ENCODE measurements around the gene CFAP91.
"Not testable (repeated sequence)": the region's sequence is repeated elsewhere in the genome, so short reads cannot be mapped to it uniquely, and the experiment has no call there.

The CFAP91 gene

DNA sequence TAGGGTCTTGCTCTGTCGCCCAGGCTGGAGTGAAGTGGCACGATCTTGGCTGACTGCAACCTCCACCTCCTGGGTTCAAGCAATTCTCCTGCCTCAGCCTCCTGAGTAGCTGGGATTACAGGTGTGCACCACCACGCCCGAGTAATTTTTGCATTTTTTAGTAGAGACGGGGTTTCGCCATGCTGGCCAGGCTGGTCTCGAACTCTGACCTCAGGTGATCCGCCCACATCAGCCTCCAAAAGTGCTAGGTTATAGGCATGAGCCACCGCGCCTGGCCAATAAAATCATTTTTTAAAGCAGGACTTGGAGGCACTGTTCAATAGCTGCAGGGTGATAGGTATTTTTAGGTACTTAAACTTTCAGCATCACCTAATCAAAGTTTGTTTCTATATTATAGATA is 24.6 kb upstream of the CFAP91 start:
- DNase-seq, result not testable (repeated sequence)

DNA sequence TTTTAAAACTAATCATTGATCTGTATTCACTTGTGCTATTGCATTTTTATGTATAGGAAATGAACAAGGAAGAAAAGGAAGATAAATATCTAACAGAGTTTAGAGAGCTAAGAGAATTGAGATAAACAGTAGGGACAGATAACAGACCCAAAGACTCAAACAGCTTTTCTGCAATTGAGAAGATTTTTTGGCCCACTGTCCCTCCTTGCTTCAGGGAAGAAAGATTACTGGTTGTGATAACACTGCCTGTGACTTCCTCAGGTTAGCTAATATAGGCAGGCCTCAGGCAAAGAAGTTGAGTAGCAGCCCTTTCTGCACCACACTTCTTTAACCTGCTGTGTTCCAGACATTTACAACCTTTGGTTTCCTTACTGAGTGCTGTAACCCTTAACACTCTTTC is 22.9 kb upstream of the CFAP91 start:
- no peak for DNase-seq

DNA sequence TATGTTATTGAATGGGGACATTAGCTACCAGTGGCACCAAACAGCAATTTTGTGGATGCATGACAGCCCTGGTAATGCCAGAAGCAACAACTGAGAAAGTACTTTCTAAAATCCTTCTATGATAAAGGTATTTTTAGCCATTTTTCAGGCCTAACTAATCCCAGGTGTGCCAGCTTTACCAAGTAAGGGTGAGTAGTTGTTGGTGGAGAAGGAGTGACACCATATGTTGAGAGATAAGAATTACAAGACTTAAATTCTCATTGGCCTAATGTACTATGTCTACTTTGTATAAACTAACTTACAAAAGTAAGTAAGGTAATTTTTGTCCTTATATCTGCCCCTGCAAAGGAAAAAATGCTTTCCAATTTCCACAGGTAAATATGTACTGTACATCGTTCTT is 21.5 kb upstream of the CFAP91 start:
- no peak for DNase-seq

DNA sequence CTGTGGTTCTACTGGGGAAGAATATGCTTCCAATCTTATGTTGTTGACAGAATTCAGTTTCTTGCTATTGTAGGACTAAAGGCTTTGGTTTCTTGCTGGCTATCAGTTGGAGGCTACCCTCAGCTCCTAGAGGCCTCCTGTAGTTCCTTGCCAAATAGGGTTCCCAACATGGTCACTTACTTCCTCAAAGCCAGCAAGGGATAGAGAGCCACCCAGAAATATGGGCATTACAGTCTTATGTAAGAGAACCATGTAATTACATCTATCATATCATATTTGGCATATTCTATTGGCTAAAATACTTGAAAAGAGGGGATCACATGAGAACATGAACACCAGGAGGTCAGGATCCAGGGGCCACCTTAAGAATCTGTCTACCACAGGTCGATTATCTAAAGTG is 19.4 kb upstream of the CFAP91 start:
- DNase-seq, result no peak

DNA sequence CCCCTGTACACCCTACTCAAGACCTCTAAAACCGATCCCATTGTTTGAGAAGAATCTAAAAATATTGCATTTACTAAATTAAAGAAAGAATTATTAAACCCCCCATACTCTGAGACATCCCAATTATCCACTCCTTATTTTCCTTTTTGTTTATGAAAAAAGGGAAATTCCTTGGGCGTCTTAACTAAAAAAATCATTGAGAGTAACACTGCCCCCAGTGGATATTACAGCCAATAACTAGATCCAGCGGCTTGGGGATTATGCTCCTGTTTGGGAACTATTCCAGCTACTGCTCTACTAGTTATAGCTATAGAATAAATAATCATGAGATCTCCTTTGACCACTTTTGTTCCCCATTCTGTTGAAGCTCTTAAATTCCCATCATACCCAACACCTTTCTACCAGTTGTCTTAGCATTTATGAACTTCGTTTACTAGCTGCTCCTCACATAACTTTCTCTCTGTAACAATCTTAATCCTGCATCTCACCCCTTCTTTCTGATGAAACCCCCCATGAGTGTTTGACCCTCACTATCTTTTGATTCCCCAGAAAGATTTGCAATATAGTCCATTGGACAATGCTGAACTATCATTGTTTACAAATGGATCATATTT is 12.7 kb upstream of the CFAP91 start:
- no peak for DNase-seq

DNA sequence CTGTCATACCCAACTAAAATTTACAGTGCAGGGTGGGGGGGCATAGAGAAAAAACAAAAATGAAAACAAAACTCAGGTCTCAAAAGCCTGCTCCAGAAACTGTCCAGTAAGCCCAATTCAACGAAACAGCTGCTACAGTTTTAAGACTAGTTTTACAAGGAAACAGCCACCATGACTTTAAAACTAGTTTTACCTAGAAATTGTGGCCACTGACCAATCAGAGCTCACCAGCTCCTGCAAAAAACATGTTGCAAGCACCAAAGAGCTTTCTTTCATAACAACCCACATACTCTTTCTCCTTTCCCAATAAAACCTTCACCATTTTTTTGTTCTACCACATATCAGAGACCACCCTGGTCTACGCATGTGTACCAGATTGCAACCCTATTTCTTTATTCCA is 7.3 kb upstream of the CFAP91 start:
- DNase-seq, result no peak

DNA sequence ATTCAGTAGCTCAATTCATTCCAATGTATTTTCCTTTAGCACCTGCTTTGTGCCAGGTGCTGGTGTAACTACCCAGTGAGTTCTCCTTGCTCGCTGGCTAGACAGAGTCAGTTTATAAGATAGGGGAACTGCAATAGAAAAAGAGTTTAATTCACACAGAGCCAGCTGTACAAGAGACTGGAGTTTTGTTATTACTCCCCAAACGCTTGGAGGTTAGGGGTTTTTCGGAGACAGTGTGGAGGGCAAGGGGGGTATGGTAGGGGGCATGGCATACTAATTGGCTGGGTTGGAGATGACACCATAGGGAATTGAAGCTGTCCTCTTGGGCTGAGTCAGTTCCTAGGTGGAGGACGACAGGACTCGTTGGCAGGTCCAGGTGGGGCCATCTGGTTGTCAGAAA is 5.4 kb upstream of the CFAP91 start:
- no peak for DNase-seq

DNA sequence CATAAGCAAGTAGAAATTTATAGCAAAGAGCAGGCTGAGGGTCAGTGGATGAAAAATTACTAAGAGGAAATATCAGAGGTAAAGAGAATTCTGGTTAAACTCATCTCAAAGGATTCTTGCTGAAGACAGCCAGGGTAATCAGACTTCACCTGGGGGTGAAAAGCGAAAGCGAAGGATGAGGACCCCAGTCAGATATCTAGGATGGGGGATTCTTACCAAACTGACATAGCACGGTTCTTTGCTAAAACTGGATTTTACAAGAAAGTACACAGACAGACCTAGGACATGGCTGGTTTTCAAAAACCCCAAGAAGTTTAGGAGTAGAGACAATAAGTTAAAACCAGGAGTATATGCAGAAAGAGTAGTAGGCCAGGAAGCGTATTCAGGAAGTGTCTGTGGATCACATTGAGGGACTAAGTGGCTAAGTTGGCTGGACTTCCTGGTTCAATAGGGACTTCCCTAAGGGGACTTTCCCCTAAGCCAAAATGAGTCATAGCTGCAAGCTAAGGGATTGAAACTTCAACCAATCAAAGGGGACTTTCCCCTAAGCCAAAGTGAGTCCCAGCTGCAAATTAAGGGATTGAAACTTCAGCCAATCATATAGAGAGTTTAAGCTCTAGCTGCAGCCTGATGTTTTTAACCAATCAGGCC is 2.4 kb upstream of the CFAP91 start:
- no peak for DNase-seq

DNA sequence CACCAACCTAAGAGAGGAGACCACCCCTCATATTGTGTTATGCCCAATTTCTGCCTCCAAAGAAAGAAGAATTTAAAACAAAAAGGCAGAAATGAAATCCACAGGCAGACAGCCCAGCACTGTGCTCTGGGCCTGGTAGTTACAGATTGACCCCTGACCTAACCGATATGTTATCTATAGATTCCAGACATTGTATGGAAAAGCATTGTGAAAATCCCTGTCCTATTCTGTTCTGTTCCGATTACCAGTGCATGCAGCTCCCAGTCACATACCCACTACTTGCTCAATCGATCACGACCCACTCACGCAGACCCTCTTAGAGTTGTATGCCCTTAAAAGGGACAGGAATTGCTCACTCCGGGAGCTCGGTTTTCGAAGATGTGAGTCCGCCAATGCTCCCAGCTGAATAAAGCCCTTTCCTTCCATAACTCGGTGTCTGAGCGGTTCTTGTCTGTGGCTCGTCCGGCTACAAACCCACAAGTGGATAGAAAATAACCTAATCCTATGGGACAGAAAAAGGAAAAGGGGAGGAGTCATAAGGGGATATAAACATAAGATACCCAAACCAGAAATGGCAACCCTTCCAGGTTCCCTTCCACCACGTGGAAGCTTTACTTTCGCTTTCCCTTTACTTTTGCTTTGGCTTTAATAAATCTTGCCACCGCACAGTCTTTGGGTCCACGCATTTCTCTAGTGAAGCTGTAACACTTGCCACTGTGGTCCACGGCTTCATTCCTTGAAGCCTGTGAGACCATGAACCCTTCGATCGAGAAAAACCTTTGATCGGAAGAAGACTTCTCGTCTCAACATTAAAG is 1.7 kb upstream of the CFAP91 start:
- DNase-seq, result no peak

DNA sequence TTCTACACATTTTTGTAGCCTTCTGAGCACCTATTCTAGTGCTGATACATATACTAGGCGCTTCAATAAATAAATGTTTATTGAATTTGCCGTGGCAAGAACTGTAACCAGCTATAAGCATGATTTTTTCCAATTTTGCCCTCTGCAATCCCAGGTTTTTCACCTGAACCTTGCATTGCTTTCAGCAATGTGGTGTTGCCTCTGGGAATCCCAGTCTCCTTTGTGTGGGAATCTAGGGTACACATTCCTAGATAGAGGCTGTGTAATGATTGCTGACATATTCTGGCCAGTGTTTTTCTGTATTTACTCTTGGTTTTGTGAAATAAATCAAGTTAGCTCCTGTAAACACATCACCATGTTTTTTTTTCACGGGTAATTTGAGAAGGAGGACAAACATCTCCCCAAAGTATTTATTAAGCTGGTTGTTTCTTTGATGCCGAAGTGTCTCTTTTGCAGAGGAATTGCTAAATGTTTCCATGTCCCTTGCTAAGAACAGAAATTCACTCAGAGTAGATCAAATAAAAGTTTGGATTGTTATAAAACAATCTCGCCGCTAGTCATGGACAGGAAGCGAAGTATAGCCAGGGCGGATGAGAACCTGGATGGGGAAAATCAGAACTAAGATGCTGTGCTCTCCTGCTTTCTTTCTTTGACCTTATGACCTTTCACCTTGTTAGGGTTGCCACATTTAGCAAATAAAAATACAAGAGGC is 1.2 kb downstream of the CFAP91 start:
- DNase-seq, result no peak

DNA sequence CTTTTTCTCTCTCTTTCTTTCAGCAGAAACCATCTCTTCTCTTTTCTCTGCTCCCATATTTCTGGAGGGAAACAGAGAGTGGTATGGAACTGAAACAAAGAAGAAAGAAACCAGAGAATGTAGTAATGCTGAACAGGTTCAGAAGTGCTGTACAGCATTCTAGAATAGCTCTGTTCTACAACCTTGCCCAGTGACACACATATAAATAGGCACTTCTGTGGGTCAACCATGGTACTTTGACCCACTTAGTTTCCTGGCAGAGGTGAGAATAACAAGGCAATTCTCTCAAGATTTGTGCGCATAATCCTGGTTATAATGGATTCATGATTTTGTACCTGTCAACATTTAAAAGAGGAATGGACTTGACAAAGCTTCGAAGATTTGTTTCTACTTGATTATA is 12.3 kb downstream of the CFAP91 start:
- no peak for DNase-seq

DNA sequence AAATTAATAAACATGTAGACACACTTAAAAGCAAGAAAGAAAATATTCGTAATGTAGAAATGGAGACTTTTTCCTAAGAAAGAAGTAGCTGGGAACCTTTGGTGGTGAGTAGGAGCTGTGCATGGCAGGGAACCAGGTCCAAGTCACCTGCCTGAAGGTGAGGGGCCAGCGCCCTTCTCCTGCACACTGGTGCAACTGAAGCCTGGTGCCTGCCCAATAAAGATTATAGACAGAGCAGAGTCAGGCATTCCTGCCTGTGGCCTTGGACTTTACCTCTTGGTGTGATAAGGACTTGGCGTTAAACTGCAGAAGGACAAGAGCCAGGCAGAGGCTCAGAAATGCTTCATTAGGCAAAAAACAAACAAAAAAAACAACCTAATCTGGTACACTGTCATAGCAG is 14.2 kb downstream of the CFAP91 start:
- no peak for DNase-seq

DNA sequence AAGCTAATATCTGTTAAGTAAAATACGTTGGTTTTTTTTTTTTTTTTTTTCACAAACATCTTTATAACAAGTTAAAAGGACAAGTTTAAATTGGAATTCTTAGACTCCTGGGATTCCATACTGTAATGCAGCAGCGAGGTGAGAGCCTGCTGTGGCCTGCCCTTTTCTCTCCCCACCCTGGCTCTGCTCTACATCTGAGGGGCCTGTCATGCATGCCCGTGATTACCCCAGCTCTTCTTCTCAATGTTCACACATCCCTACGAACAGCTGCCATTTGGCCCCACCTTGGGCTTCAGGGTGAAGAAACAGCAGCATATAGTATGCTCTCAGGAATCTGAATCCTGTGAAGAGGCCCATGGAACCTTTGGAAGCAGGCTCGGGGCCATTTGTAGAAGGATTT is 14.7 kb downstream of the CFAP91 start:
- DNase-seq, result no peak

DNA sequence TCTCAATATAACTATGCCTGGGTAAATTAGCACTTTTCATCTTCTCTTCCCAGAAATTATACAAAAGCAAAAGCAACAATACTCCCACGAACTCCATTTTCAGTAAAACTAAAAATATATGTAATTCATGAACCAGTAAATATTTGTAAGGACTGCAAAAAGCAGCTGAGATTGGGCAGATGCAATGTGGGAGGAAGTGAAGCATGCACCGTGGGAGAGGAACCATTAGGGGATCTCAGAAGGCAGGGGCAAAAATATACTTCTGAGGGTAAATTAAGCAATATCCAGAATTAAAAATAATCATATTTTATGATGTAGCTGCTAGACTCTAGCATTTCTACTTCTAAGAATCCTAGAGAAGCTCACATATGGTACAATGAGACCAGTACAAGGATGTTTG is 20.2 kb downstream of the CFAP91 start:
- DNase-seq, result no peak

DNA sequence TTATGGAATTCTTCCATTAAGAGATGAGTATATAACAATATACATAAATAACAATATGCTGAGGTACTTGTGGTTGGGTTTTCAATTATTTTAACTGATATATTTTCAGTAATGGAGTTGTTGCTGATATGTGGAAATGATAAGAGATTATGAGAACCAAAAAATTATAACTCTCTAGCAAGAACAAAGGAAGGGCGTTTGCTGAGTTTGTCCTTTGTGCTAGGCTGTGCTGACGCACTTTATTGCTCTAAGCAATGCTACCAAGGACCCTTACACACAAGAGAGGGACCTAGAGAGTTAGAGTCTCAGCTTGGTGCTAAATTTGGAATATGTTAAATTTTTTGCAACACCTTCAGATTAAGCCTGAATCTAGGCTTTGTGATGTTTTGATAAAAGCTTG is 24.1 kb downstream of the CFAP91 start:
- DNase-seq, result no peak

DNA sequence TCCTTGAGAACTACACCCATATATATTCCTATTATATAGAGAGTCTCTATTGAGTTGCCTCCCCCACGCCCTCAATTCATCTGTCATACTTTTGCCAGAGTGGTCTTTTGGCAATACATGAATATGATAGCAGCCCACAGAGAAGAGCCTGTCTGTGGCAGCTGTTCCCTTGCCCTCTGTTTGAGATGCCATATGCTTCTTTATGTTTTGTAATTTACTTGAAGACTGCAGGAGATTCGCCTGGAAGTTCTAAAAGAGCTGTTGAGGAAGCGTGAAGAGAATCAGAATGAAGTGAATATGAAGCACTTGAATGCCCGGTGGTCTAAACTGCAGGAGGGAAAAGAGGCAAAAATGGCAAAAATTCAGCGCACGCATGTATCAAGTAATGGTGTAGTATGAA is 27.2 kb downstream of the CFAP91 start:
- DNase-seq, result no peak

DNA sequence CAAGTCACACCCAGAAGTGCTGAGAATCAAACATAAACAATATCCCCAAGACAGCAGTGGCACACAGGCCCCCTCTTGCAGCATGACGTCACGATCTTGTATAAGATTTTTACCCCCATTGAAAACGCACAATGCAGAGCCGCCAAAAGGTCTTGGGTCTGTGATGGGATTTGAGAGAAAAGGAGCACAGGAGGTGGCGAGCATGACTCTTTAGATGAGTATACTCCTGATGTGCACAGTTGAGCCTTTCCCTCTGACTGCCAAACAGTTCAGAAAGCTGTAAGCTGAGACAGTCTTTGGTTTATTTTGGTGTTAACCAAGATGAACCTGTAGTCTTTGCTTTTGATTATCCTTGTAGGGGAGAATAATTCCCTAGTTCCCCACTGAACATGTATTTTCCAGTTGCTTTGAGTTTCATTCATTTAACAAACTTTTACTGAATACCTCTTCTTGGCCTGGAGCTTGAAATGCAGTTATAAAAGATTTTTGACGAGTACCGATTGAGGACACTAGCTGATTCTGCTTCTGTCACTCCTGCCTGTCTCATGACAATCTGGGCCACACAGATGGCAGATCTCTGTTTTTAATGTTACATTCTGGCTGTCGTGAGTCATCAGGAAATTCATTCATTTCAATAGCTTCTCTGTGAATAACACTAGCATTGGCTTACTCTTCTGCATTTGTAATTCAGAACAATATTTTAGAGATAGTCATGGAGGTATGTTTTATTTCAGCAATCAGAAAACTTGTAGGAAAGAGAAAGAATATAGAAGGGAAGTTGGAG is 28.9 kb downstream of the CFAP91 start:
- DNase-seq, result no peak

DNA sequence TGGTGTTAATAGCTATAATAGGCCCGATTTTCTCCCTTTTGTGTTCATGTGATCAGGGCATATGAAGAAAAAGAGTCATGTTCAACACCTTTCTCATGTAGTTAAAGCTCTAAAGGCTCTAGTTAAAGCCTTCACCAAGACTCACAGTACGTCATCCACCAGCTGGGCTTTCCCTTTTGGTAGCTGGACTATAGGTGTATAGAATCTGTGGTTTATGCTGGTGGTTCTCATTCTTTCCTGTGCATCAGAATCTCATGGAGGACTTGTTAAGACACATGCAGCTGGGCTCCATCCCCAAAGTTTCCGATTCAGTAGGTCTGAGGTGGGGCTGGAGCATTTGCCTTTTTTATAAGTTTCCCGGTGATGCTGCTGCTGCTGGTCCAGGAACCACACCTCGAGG is 31.0 kb downstream of the CFAP91 start:
- no peak for DNase-seq

DNA sequence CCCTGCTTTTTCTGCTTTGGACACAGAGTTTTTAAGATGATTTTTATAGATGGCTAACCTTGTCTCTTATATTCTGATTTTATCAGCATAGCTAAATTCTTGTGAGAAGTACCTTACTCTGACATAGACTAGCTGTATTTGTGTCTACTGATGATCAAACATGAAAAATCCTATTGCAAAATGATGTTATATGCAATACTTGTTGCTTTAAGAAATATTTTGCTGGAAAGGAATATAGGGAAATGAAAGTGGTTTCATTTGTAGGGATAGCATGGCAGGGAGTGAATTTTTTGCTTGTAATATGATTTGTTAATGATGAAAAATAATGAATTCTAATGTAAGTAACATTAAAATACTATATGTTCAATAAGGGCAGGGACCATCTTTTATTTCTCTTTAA is 35.9 kb downstream of the CFAP91 start:
- no peak for DNase-seq

DNA sequence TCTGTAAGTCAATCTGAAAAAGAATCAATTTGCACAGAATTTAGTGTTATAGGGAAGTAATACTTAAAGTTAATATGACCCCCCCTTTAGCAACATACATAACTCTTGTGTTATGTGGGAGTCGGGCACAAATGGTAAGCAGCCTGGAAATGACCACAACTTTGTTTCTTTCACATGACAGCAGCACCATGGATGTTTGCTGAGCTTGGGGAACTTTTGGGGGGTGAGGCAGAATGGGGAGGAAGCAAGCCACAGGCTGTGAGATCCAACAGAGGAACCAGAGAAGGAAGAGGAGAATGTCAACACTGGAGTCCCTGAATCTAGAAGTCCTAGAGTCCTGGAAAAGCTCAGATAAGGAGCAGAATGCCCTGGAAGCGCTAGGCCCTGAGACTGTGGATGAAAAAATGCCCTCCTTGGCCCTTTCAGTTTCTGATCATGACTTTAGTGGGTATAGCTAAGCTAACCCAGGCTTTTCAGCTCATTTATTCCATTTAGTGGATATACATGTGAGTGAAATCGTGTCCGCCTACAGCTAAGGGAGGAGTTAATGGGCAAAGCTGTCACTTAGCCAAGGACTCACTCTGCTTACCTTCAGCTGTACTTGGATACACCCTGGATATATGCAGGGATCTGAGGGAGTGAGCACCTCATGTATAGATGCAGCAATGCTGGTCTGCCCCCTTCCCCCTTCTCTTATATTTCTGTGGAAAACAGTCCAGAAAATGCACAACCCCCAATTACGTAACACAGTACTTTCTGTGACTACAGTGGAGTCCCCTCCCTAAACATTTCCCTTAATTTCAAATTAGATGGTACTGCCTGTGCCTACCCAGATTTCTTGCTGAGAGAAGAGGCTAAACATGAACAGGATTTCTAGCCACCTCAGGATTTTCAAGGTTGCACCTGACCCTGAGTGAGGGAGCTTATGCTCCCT is 39.1 kb downstream of the CFAP91 start:
- no peak for DNase-seq

DNA sequence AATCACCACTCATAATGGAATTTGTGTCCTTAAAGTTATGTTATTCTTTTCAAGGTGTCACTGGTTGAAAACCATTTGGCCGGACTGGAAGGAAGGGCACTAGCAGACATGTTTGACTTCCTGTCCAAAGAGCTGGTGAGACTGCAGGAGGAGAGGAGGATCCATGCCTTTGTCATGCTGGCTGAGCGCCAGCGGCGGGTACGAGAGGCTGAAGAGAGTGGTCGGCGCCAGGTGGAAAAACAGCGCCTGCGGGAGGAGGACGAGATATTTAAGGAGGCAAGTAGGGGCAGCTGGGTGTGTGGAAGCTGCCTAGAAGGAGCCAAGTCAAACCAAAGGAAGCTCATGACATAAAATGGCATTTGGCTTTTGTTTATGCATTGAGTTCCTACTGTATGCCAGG is 41.1 kb downstream of the CFAP91 start:
- DNase-seq, result no peak

DNA sequence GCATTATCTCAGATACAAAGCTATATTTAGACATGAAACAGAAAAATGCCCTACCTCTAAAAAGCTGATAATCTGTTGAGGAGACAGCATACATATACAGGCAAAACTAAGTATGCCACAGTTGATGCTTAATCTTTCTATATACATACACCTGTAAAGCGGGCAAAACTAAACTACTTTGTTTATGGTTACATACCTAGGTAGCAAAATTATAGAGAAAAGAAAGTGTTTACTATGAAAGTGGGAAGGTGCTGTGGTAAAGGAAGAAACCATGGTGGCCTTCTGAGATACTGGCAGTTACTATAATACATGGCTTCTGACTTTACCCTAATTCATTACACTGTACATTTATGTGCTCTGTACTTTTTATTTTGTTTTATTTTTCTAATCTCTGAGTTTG is 43.1 kb downstream of the CFAP91 start:
- no peak for DNase-seq

Data from NCI-H226 (cell line).